GM18858 (cell line): Measurements from ENCODE around the gene BABAM2.

Experiments
- ATAC-seq: cut with Tn5 transposase; IDR thresholded peaks from one replicate; pipeline ENCODE4 v1.9.1; 2021; ENCODE audit not compliant: unreplicated experiment

Gene BABAM2

GRCh38 chr2:28055325-28055970, 164.9 kb downstream of the BABAM2 start:
- no peak for ATAC-seq

GRCh38 chr2:28058791-28059190, 168.3 kb downstream of the BABAM2 start:
- ATAC-seq: no peak

GRCh38 chr2:28062867-28063266, 172.3 kb downstream of the BABAM2 start:
- ATAC-seq: no peak

GRCh38 chr2:28063492-28063962, 173.0 kb downstream of the BABAM2 start:
- no peak for ATAC-seq

GRCh38 chr2:28067602-28068001, 177.1 kb downstream of the BABAM2 start:
- no peak for ATAC-seq

- ATAC-seq: no peak
Observed at GRCh38 chr2:28068088-28068487, 177.6 kb downstream of the BABAM2 start.

GRCh38 chr2:28068527-28068926, 178.0 kb downstream of the BABAM2 start:
- no peak for ATAC-seq

- ATAC-seq: no peak
Observed at GRCh38 chr2:28071221-28071620, 180.7 kb downstream of the BABAM2 start.

GRCh38 chr2:28074137-28074536, 183.6 kb downstream of the BABAM2 start:
- ATAC-seq: no peak

- no peak for ATAC-seq
Observed at GRCh38 chr2:28080911-28081310, 190.4 kb downstream of the BABAM2 start.

- no peak for ATAC-seq
Observed at GRCh38 chr2:28082131-28082530, 191.6 kb downstream of the BABAM2 start.

GRCh38 chr2:28083476-28083875, 192.9 kb downstream of the BABAM2 start:
- no peak for ATAC-seq

GRCh38 chr2:28084564-28084963, 194.0 kb downstream of the BABAM2 start:
- no peak for ATAC-seq

GRCh38 chr2:28085201-28085600, 194.7 kb downstream of the BABAM2 start:
- no peak for ATAC-seq

- ATAC-seq: no peak
Observed at GRCh38 chr2:28086611-28087010, 196.1 kb downstream of the BABAM2 start.

- ATAC-seq: no peak
Observed at GRCh38 chr2:28088970-28089369, 198.4 kb downstream of the BABAM2 start.

GRCh38 chr2:28089486-28089885, 199.0 kb downstream of the BABAM2 start:
- ATAC-seq: no peak

- no peak for ATAC-seq
Observed at GRCh38 chr2:28093308-28093707, 202.8 kb downstream of the BABAM2 start.

- no peak for ATAC-seq
Observed at GRCh38 chr2:28093768-28094167, 203.2 kb downstream of the BABAM2 start.

GRCh38 chr2:28094739-28095138, 204.2 kb downstream of the BABAM2 start:
- no peak for ATAC-seq

- ATAC-seq: no peak
Observed at GRCh38 chr2:28095622-28096021, 205.1 kb downstream of the BABAM2 start.

GRCh38 chr2:28096421-28096820, 205.9 kb downstream of the BABAM2 start:
- ATAC-seq: no peak

GRCh38 chr2:28098501-28099225, 208.1 kb downstream of the BABAM2 start:
- no peak for ATAC-seq
